ENCODE measurements around the gene NGRN. TPM values are rescaled to one million over a fixed set of nuclear protein-coding genes. Genes with fewer than 3 reads are reported as not detected.

The NGRN gene
- total and polyA plus RNA-seq, 12 donors = 56.5 to 139 (median 119) TPM

DNA sequence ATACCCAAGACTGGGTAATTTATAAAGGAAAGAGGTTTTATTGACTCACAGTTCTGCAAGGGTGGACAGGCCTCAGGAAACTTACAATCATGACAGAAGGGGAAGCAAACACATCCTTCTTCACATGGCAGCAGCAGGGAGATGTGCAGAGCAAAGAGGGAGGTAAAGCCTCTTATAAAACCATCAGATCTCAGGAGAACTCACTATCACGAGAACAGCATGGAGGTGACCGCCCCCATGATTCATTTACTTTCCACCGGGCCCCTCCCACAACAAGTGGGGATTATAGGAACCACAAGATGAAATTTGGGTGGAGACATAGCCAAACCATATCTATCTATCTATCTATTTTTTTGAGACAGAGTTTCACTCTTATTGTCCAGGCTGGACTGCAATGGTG, 26.1 kb upstream of the NGRN start:
- intact Hi-C loops (cut with DNase I) = no loop called here
- H3K4me3 ChIP-seq = no peak overlapping the region
- peaks cover 0 to 78% (median 10%) of the 10 kb centered on the region in 9 donors for H3K36me3 ChIP-seq
- TF ChIP-seq, protein P1, sequence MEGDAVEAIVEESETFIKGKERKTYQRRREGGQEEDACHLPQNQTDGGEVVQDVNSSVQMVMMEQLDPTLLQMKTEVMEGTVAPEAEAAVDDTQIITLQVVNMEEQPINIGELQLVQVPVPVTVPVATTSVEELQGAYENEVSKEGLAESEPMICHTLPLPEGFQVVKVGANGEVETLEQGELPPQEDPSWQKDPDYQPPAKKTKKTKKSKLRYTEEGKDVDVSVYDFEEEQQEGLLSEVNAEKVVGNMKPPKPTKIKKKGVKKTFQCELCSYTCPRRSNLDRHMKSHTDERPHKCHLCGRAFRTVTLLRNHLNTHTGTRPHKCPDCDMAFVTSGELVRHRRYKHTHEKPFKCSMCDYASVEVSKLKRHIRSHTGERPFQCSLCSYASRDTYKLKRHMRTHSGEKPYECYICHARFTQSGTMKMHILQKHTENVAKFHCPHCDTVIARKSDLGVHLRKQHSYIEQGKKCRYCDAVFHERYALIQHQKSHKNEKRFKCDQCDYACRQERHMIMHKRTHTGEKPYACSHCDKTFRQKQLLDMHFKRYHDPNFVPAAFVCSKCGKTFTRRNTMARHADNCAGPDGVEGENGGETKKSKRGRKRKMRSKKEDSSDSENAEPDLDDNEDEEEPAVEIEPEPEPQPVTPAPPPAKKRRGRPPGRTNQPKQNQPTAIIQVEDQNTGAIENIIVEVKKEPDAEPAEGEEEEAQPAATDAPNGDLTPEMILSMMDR (IDR thresholded peaks at IDR 0.05) = no peak
- no peaks in the 10 kb centered on the region for H3K27me3 ChIP-seq
- H3K4me1 ChIP-seq = peaks cover 4 to 21% (median 14%) of the 10 kb centered on the region in 9 donors
- no peak for ATAC-seq
- DNase-seq = no peak
- H3K9me3 ChIP-seq = no peaks in the 10 kb centered on the region
- WGBS, 2 donors = 87 to 92% methylated on average over 3 of the region's 3 CpGs
- H3K27ac ChIP-seq = no peak overlapping the region

- no peaks in the 10 kb centered on the region for H3K9me3 ChIP-seq
- intact Hi-C loops (cut with DNase I) = no loop called here
- H3K36me3 ChIP-seq = peaks cover 0 to 70% (median 10%) of the 10 kb centered on the region in 9 donors
- DNase-seq (no peak), ATAC-seq (peak in 1 of 8 donors; percentile 6)
- no peak overlapping the region for H3K4me3 ChIP-seq
- peak overlapping the region in 3 of 10 donors; percentile 34 to 56 (median 40) for H3K27ac ChIP-seq
- TF ChIP-seq, protein P1 (IDR thresholded peaks at IDR 0.05) = no peak
- no peaks in the 10 kb centered on the region for H3K27me3 ChIP-seq
- 87 to 89% methylated on average over 8 of the region's 8 CpGs for WGBS, 2 donors
- peaks cover 0 to 12% (median 5%) of the 10 kb centered on the region in 9 donors for H3K4me1 ChIP-seq
Observed at GRCh38 chr15:90240856-90241255, 24.6 kb upstream of the NGRN start.

DNA sequence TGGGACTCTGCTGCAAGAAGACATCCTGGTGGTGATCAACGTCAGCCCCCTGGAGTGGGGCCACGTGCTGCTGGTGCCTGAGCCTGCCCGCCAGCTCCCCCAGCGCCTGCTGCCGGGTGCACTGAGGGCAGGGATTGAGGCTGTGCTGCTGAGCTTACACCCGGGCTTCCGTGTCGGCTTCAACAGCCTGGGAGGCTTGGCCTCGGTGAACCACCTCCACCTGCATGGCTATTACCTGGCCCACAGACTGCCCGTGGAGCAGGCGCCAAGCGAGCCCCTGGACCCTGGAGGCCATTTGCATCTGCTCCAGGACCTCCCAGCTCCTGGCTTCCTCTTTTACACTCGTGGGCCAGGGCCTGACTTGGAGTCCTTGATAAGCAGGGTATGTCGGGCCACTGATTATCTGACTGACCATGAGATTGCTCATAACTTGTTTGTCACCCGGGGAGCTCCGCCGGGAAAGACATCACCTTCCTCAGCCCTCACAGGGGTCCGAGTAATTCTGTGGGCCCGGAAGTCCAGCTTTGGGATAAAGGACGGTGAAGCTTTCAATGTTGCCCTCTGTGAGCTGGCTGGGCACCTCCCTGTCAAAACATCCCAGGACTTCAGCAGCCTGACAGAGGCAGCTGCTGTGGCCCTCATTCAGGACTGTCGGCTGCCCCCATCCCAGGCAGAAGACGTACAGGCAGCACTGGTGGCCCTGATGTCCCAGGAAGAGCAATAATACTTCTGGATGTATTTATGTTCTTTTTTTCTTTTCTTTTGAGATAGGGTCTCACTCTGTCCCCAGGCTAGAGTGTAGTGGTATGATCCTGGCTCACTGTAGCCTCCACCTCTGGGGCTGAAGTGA, 23.9 kb upstream of the NGRN start:
- Histone ChIP-seq H3K4me3 (no peak overlapping the region), H3K27me3 (no peaks in the 10 kb centered on the region), H3K9me3 (no peaks in the 10 kb centered on the region), H3K4me1 (peaks cover 0 to 12% (median 5%) of the 10 kb centered on the region in 9 donors), H3K36me3 (peaks cover 0 to 63% (median 10%) of the 10 kb centered on the region in 9 donors), H3K27ac (peak overlapping the region in 7 of 10 donors; percentile 7 to 65 (median 35))
- DNase-seq (peak in 1 of 2 donors; percentile 41), ATAC-seq (peak; percentile 56 to 86 (median 74))
- WGBS, 2 donors = 43 to 54% methylated on average over 22 of the region's 22 CpGs
- intact Hi-C loops (cut with DNase I) = no loop called here
- TF ChIP-seq, protein P1 (IDR thresholded peaks at IDR 0.05) = no peak

DNA sequence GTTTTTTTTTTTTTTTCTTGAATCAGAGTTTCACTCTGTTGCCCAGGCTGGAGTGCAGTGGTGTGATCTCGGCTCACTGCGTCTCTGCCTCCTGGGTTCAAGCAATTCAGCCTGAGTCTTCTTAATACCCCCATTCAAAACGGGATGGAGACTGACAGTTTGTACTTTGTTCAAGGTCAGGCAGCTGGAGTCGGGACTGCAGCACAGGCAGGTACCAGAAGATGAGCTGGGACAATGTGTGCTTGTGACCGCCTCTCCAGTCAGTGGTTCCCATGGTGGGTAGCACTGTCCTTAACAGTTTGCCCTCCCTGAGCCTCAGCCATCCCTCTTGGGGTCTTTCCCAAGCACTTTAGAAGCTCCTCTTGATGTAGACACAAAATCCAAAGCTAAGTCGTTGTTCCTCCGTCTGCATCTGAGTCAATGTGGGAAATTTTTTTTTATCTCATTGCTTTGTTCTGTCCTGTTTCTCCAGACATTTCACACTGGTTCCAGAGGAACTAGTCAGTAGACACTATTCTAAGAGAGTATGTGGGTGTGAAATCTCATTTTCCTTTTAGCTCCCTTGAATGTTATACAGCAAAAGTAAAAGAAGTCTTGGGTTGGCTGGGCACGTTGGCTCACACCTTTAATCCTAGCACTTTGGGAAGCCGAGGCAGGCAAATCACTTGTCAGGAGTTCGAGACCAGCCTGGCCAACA, 21.4 kb upstream of the NGRN start:
- ATAC-seq (no peak), DNase-seq (no peak)
- 88 to 89% methylated on average over 10 of the region's 10 CpGs for WGBS, 2 donors
- no peaks in the 10 kb centered on the region for H3K9me3 ChIP-seq
- peaks cover 0 to 24% (median 9%) of the 10 kb centered on the region in 9 donors for H3K4me1 ChIP-seq
- H3K36me3 ChIP-seq = peaks cover 0 to 38% (median 6%) of the 10 kb centered on the region in 9 donors
- H3K27me3 ChIP-seq = no peaks in the 10 kb centered on the region
- no peak overlapping the region for H3K4me3 ChIP-seq
- intact Hi-C loops (cut with DNase I) = no loop called here
- TF ChIP-seq, protein P1 (IDR thresholded peaks at IDR 0.05) = no peak
- H3K27ac ChIP-seq = no peak overlapping the region
